HG02885 (cell line): Measurements from ENCODE around the gene SYCE1L.
A peak's percentile ranks its signal among the peaks of the same experiment; 100 is the strongest.

Source experiments
- ATAC-seq: cut with Tn5 transposase; IDR thresholded peaks from one replicate; pipeline ENCODE4 v1.9.1; 2021; ENCODE audit warnings: mild to moderate bottlenecking; ENCODE audit not compliant: unreplicated experiment, poor library complexity

SYCE1L gene

DNA sequence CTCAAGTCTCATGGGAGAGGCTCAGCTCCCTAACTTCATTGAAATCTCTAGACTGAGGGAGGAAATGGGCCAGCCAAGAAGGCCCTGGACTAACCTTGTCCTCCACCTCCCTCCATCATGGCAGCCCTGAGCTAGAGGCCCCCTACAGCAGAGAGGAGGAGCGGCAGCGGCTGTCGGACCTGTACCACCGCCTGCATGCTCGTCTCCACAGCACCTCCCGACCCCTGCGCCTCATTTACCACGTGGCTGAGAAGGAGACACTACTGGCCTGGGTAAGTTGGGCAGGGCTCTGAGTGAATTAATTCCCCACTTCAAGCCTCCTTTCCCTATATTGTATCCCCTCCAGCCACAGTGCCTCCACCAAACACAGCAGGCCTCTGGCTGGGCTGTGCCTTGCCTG, 3.8 kb upstream of the SYCE1L start:
- ATAC-seq, result no peak

DNA sequence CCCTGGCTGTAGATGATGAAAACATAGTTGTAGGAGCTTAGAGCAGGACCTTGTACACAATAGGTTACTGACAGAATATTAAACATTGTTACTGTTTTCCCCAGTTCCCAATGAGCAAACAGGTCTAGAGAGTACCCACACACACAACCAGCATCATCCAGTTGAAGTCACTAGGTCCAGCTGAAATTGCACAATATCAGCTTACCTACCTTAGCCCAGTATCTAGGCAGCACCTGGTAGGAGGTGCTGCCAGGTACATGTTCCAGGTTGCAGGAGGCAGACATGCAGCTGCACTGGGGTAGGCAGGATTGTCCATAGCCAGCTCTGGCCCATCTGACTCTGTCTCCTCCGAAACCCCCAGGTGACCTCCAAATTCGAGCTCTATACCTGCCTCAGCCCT, 1.5 kb upstream of the SYCE1L start:
- ATAC-seq, result no peak

DNA sequence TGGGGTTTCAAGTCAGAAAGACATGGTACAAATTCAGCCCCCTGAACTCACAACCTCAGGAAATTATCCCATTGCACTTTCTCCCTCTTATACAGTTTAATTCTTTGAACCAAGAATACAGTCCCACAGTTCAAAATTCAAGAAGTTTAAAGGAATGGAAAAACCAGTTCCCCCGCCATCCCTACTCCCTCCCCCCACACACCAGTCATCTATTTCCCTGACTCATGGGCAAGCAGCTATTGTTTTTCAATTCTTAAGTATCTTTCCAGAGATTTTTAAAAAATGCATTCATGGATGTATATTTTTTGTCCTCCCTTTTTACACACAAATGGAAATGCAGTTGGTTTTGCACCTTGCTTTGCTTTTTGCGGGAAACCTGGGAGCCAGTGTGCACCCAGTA, 7.3 kb downstream of the SYCE1L start:
- no peak for ATAC-seq

DNA sequence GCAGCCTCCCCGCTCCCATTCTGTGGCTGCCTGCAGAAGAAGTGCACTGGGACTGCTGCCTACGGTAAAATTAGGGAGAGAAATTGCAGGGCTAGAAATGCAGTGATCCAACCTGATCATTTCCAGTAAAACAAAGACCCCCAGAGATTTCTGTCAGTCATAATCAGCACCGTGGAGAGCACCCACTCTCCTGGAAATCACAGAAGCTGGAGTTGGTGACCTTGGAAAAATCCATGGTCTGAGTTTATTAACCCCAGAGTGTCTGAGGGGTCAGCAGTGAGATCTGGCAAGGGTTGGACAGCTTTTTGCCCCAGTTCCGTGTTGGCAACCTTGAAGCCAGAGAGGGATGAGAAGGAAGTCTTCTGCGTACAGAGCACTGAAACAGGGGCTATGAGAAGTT, 7.8 kb downstream of the SYCE1L start:
- ATAC-seq, result no peak

DNA sequence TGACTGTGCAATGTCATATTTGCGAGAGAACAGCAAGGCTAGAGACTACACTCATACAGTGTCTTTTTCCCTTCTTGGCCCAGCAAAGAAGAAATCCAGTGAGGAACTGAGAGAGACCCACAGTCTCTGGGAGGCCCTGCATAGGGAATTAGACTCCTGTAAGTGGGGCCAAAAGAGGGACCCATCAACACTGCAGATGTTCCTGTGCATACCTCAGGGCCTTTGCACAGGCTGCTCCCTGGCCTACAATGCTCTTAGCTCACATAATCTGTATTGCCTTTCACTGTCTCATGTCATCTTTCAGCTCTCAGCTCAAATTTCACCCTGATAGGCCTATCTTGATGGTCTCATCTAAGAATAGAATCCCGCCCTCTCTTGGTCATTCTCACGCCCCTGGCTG, 9.2 kb downstream of the SYCE1L start:
- no peak for ATAC-seq

DNA sequence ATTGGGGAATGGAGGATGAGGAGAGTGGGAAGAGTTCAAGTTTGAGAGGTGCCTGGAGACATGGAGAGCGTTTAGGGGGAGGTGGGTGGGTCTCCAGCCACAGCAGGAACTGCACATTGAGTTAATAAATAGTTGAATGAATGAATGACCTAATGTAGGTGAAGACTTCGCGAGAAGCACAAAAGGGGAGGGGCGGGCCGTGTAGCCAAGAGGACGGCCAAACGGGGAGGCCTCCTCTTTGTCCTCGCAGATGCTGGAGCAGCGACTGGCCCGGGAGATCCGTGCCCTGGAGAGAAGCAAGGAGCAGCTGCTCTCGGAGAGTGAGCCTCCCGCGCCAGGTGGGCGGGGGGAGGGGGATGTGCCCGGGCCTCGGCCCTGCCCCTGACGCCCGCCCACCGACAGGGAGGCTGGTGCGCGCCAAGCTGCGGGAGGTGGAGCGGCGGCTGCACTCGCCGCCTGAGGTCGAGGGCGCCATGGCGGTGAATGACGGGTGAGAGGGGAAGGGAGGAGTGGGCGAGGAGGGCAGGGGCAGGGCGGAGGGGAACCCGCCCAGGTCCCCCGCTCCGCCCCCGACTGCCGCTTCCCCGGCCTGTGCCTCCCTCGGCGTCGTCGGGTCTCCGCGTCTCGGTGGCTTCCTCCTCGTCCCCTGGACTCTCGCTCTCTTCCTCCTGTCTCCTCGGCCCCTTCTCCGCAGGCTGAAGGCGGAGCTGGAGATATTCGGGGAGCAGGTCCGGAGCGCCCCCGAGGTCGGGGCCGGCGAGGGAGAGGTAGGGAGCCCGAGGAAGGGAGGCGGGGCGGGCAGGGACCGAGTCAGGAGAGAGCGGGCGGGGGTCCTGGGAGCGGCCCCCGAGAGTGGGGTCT, 12.9 kb downstream of the SYCE1L start:
- ATAC-seq, result peak; percentile 63

DNA sequence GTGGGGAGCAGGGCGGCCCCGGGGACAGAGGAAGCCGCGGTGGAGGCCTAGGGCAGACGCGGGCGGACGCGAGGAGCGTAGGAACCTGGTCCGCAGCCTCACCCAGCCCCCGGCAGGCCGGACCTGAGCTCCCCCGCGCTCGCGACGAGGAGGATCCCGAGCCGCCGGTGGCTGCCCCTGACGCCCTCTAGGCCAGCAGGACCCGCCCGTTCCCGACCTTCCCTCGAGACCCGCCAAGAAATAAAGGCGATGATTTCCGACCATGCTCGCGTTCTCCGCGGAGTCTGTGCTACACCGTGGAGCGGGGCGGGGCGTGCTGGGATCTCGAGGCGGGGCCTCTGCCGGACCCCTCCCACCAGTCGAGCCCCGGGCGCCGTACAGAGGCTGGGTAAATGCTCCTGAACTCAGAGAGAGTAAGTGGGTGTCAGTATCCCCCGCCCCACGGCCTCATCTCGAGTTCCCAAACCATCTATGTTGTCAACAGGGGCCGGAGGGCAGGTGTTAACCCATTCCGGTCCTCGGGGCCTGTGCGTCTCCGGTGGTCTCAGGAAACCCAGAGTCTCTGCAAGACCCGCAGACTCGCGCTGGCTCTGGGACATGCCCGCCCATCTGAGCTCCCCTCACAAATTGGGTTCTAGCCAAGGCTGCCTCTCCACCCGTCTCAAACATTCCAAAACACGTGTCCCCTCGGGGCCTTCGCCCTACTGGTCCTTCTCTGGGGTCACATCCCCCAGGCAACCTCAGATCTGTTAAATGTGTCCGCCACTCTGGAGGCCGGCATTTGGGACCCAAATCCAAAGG, 13.7 kb downstream of the SYCE1L start:
- ATAC-seq, result peak; percentile 85

DNA sequence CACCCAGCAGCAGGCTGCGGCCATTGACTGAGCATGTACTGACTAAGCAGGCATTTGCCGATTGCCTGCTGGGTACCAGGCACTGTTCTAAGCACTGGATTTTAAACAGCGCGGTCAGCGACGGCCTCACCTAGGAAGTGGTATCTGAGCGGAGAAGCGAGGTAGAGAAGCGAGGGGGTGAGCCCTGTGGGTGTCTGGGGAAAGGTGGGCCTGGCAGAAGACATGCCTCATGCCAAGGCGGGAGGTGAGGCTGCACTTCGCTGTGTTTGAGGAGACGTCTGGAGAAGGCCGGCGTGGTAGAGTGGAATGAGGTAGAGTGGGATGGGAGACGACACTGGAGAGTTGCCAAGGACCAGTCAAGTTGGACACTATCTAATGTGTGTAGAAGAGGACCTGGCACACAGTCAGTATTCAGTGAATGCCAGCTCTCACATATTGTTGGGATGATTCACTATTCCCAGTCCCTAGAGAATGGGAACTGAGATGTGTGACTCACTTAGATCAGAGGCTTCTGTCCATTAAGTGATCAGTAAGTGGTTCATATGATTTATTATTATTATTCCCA, 14.4 kb downstream of the SYCE1L start:
- no peak for ATAC-seq

DNA sequence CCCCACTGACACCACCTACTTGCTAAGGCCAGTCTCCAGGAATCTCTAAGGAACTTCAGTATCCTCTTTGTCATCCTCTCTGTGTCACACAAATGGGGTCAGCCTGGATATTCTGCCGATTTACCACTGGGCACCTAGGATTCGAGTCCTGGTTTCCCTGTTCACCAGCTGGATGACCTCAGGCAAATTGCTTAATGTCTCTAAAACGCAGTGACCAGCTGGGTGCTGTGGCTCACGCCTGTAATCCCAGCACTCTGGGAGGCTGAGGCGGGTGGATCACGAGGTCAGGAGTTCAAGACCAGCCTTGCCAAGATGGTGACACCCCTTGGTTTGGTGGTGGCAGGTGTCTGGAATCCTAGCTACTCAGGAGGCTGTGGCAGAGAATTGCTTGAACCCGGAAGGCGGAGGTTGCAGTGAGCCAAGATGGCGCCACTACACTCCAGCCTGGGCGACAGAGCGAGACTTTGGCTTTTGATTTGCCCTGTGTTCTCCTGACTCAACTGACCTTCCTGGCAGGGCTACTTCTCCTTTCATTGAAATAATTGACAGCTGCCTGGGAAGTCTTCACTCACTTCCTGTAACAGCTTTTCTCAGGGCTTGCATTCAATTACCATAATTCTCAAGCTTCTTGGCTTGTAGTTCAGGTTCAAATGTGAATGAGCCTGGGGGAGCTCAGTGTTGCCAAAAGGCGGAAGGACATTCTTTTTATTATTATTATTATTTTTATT, 15.4 kb downstream of the SYCE1L start:
- no peak for ATAC-seq

DNA sequence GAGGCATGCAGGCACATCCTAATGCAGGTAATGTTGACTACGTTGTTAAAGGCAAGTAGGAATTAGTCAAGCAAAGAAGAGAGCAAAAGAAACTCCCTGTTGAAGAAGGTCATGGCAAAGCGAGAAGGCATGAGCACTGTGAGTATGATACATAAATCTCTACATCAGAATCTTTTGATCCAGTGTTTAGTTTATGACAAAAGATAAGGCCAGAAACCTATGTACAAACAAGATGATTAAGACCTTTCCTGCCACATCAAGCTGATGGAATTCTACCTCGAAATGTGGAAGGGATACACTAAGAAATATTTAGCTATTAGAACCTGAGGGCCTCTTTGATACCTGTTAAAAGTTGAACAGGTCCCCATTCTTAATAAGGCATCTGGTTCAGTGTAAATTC, 20.2 kb downstream of the SYCE1L start:
- no peak for ATAC-seq

DNA sequence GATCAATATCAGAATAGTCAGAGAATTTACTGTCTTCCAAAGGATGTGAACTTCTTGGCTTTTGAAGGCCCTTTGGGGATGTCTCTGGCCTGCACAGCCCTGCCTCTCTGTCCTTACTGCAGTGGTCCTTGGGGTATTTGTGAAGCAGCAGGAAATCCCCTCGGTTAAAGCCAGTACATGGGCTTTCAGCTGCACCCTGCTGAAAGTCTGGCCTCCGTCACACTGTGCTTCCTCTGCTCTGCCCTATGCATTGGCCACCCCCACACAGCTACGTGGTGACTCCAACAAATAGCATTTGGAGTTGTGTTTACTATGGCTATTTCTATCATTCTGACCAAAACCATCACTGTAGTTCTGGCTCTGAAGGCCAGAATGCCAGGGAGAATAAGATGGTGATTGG, 21.2 kb downstream of the SYCE1L start:
- ATAC-seq, result peak; percentile 83

DNA sequence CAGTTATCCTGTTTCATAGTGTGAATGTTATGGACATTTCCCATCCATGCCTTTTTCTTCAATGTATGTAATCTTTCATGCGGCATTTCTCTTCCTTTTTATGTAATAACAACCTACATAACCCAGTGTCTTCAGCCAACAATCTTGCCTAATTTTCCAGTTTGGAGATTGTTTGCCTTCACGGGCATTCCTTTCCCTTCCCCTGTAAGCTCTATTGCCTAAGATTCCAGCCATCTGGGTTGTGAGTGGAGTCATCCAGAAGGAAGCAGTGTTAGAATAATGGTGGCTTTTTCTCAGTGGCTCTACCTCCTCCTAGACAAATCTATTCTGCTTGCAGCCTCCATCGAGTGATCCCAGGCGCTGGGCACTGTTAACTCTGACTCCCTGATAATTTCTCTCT, 22.3 kb downstream of the SYCE1L start:
- no peak for ATAC-seq

DNA sequence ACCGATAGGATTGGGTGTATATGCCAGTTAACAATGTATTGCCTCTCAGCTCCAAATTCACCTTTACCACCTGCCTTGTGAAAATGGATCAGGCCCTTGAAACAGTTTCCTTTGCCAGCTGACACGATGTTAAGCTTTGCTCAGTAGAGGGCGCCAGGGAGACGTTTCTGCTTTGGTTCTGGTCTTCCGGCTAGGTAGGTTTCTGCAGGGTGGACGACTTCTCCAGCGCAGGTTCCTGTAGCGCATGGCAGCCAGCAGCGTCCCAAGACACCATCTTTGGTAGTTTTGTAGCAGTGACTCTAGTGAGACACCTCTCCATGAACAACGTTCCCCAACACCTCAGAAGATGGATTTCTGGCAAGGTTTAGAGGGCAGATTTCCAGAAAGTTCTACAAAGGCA, 24.0 kb downstream of the SYCE1L start:
- ATAC-seq, result peak; percentile 53

DNA sequence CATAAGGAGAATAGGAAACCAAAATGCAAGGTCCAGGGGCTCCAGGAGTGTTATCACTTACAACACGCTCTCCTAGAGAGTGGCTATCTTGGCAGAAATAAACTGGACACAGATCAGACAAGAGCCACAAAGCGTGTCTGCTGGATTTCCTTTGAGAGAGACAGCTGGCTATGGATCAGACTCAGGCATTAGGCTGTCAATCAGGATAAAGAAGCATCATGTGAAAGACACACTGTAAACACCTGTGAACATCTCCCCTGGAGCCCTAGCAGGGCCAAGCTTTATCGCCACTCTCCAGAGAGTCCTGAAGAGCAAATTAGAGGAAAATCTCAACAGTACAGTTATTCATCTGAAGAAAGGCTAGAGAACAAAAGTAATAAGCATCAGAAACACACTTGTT, 26.0 kb downstream of the SYCE1L start:
- ATAC-seq, result no peak

DNA sequence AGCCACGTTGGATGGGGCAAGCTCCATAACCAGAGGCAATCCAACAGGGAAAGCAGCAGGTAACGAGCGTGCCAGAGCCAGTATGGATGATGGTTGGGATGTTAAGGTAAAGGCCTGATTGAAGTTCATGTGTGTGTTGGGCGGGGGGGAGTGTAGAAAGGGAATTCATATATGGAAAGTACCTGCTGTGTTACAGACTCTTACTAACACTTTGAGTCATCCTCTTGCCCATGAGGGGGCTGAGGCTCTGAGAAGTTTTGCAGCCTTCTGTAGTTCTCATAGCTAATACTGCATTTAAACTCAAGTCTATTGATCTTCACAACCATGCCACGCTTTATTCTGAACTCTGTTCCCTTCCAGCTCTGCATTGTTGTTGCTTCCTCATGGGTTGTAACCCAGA, 28.5 kb downstream of the SYCE1L start:
- peak; percentile 88 for ATAC-seq

DNA sequence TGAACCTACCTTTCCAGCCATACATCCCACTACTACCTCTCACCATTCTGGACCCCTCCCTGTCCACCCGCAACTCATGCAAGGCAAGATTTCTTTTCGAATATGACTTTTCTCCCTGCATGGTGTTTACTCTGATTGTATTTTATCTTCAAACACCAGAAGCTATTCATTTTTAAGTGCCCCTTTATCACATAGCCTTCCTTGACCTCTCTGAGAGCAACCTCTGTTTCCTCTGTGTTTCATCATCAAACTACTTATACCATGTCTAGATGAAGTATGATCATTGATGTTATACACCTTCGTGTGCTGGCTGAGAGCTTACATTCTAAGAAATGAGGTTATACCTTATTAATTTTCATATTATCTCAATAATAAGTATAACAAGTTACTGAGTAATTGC, 31.8 kb downstream of the SYCE1L start:
- no peak for ATAC-seq

DNA sequence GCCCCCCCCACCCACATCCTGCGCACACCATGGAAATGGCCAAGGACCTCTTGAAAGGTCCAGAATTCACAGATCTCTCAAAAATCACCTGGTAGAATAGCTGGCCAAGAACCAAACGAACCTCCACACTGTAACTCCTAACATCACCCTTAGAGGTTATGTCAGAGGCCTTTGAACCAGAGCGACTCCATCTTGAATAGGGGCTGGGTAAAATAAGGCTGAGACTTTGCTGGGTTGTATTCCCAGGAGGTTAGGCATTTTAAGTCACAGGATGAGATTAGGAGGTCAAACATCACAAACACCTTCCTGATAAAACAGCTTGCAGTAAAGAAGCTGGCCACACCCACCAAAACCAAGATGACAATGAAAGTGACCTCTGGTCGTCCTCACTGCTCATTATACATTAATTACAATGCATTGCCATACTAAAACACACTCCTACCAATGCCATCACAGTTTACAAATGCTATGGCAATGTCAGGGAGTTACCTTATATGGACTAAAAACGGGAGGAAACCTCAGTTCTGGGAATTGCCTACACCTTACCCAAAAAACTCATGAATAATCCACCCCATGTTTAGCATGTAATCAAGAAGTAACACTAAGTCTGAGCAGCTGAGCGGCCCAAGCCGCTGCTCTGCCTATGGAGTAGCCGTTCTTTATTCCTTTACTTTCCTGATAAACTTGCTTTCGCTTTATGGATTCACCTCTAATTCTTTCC, 34.8 kb downstream of the SYCE1L start:
- no peak for ATAC-seq

DNA sequence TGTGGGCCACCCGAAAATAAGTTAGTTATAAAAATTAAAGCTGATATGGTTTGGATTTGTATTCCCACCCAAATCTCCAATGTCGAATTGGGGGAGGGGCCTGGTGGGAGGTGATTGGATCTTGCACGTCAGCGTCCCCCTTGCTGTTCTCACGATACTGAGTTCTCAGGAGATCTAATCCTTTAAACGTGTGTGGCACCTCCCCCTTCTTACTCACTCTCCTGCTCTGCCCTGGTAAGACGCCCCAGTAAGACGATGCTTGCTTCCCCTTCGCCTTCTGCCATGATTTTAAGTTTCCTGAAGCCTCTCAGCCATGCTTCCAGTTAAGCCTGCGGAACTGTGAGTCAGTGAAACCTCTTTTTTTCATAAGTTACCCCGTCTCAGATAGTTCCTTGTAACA, 35.4 kb downstream of the SYCE1L start:
- no peak for ATAC-seq

DNA sequence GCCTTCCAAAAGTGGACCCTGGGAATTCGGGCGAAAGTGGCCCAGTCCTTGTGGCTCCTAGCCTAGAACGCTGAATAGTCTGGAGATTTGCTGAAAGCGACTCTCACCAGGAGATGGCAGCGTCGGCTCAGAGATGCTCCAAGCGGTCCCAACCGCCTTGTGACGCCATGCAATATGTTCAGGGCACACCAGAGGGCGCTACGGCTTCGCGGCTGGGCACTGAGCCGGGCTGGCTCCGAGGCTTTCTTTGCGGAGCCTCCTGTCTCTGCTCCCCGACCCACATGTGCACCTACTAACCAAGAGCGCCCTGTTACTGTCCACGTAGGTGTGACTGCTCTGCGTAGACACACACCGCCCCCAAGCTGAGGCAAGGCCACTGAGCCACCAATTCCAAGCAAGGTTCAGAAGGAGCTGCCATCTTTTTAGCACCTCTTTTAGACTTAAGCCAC, 36.9 kb downstream of the SYCE1L start:
- peak; percentile 99 for ATAC-seq

DNA sequence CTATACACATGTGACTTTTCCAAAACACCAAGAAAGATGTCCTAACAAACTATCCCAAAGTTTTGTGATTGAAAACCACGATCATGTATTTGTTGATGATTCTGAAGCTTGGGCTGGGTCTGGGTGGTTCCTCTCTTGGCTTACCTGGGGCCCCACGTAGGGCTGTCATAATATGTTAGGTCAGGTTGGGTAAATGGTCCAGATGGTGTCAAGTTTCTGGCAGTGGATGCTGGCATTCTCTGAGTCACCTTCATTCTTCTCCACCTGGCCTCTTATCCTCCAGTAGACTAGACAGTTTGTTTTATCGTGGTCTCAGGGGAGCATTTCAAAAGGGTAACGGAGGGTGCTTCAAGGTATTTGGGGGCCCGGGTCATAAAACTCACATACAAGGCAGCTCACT, 39.4 kb downstream of the SYCE1L start:
- ATAC-seq, result no peak
